HG03521 (cell line): ENCODE data around the gene SELENON.
"Not testable (repeated sequence)": the region's sequence is repeated elsewhere in the genome, so short reads cannot be mapped to it uniquely, and the experiment has no call there.

ENCODE experiments used
- ATAC-seq: cut with Tn5 transposase; IDR thresholded peaks from one replicate; pipeline ENCODE4 v1.9.1; 2021; ENCODE audit warnings: mild to moderate bottlenecking, moderate library complexity; ENCODE audit not compliant: unreplicated experiment

The SELENON gene

GRCh38 chr1:25821630-25822091, 21.7 kb downstream of the SELENON start:
- ATAC-seq: no peak

- ATAC-seq: no peak
Measured at GRCh38 chr1:25825605-25826004, 25.6 kb downstream of the SELENON start.

- no peak for ATAC-seq
Measured at GRCh38 chr1:25826571-25826970, 26.6 kb downstream of the SELENON start.

GRCh38 chr1:25828491-25828890, 28.5 kb downstream of the SELENON start:
- no peak for ATAC-seq

GRCh38 chr1:25829046-25829445, 29.1 kb downstream of the SELENON start:
- no peak for ATAC-seq

- ATAC-seq: no peak
Measured at GRCh38 chr1:25831569-25832196, 31.7 kb downstream of the SELENON start.

GRCh38 chr1:25832336-25833037, 32.5 kb downstream of the SELENON start:
- ATAC-seq: no peak

- ATAC-seq: no peak
Measured at GRCh38 chr1:25833158-25833557, 33.2 kb downstream of the SELENON start.

- ATAC-seq: no peak
Measured at GRCh38 chr1:25834894-25835293, 34.9 kb downstream of the SELENON start.

GRCh38 chr1:25836695-25837094, 36.7 kb downstream of the SELENON start:
- no peak for ATAC-seq

- no peak for ATAC-seq
Measured at GRCh38 chr1:25837262-25837875, 37.4 kb downstream of the SELENON start.

- ATAC-seq: not testable (repeated sequence)
Measured at GRCh38 chr1:25839808-25840207, 39.8 kb downstream of the SELENON start.

- ATAC-seq: no peak
Measured at GRCh38 chr1:25843483-25843882, 43.5 kb downstream of the SELENON start.

GRCh38 chr1:25844536-25845337, 44.7 kb downstream of the SELENON start:
- ATAC-seq: no peak

- no peak for ATAC-seq
Measured at GRCh38 chr1:25845664-25846063, 45.7 kb downstream of the SELENON start.

GRCh38 chr1:25847929-25848328, 47.9 kb downstream of the SELENON start:
- ATAC-seq: no peak

- no peak for ATAC-seq
Measured at GRCh38 chr1:25848531-25848930, 48.5 kb downstream of the SELENON start.

GRCh38 chr1:25854554-25854953, 54.6 kb downstream of the SELENON start:
- no peak for ATAC-seq

GRCh38 chr1:25856856-25857255, 56.9 kb downstream of the SELENON start:
- ATAC-seq: no peak

- no peak for ATAC-seq
Measured at GRCh38 chr1:25858494-25858893, 58.5 kb downstream of the SELENON start.
